Gastroesophageal sphincter (tissue), 4 donors: ENCODE data around the gene AGPAT3. TPM values are rescaled to one million over a fixed set of nuclear protein-coding genes. Genes with fewer than 3 reads are reported as not detected.

Experiments
- ATAC-seq: fragments of 150-250 bp; one replicate; pipeline ENCODE4 v1.9.1; 2016; ENCODE audit warnings: mild to moderate bottlenecking, moderate library complexity
- H3K27ac ChIP-seq, 4 donors: fragments of 200-600 bp; sonication (generic) in 3 of 4; 1 replicate in 3 of 4; 2 replicates in 1 of 4; pipeline ENCODE4 v1.5.1; 2016 to 2019
- H3K27me3 ChIP-seq: fragments of 200-600 bp; sonication (generic); one replicate; pipeline ENCODE4 v1.5.1; 2019
- H3K36me3 ChIP-seq, 2 donors: fragments of 200-600 bp; sonication (generic); one replicate each; pipeline ENCODE4 v1.5.1; 2019; ENCODE audit warnings: control low read depth in 1 of 2
- H3K4me1 ChIP-seq, 3 donors: fragments of 200-600 bp; sonication (generic); 1 replicate in 2 of 3; 2 replicates in 1 of 3; pipeline ENCODE4 v1.5.1; 2016 to 2019; ENCODE audit warnings: control low read depth in 2 of 3
- H3K4me3 ChIP-seq, 2 donors: fragments of 200-600 bp; sonication (generic); one replicate each; pipeline ENCODE4 v1.5.1; 2019; ENCODE audit warnings: mild to moderate bottlenecking in 1 of 2, moderate library complexity in 1 of 2
- H3K9me3 ChIP-seq, 3 donors: fragments of 200-600 bp; sonication (generic); one replicate each; pipeline ENCODE4 v1.5.1; 2017 to 2019; ENCODE audit warnings: control low read depth in 2 of 3
- EP300 ChIP-seq: sonication (generic); formaldehyde crosslinking; IDR thresholded peaks from one replicate; pipeline ENCODE4 v1.6.1; 2017; ENCODE audit warnings: antibody characterized with exemption, mild to moderate bottlenecking
- POLR2A ChIP-seq, 2 donors: fragments of 450-650 bp; IDR thresholded peaks; one replicate each; pipeline ENCODE4 v1.6.1; 2017; ENCODE audit warnings: antibody characterized with exemption in 2 of 2, mild to moderate bottlenecking in 2 of 2, moderate library complexity in 1 of 2
- POLR2AphosphoS5 ChIP-seq: sonication (generic); formaldehyde crosslinking; IDR thresholded peaks from one replicate; pipeline ENCODE4 v1.6.1; 2017; ENCODE audit warnings: antibody characterized with exemption
- WGBS, 2 donors: methylation state at CpG; one replicate each; pipeline ENCODE4 v1.1.5; 2018; ENCODE audit warnings: low coverage in 1 of 2; 5-methylcytosine and 5-hydroxymethylcytosine counted together
- total RNA-seq, 4 donors: library from RNA; depleted of rRNA; stranded (reverse); fragments of >200 nt; gene quantifications; one replicate each; pipeline ENCODE4 v1.1.0, GENCODE V29; 2016
- TF ChIP-seq, protein P1 (sequence below), 4 experiments: fragments of 200-600 bp in 2 of 4; fragments of 450-650 bp in 2 of 4; sonication (generic) in 1 of 4; IDR thresholded peaks; one replicate each; pipeline ENCODE4 v1.5.1; 2017 to 2019; ENCODE audit warnings: antibody characterized with exemption in 4 of 4, mild to moderate bottlenecking in 2 of 4, moderate library complexity in 2 of 4

AGPAT3 gene
- total RNA-seq, 4 donors from 2014 or later, result 27.1 to 46.9 (median 32.2) TPM

DNA sequence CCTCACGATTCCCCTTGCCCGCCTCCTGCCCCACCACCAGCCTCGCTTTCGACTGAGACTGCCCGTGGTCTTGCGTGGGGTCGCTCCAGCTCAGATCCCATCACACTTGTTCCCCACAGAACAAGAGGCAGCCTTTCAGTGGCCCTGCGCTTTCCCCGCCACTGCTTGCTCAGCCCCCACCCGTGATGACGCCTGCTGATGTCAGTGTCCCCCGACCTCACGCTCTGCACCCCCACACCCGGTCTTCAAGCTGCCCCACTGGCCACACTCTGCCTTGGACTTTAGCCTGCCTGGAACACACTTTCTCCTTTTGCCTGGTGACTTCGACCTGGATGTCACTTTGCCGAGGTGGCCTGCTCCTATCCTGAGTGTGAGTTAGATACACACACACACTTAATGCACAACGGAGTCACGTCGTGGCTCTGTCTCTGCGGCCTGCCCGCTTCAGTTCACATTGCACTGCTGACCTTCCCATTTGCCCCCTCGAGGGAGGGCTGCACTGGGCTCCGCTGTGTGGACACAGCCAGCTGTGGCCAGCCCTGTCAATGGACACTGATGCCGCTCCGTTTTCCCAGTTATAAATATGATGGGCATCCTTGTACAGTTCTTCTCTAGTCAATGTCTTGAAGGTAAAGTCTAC is 13.0 kb downstream of the AGPAT3 start:
- H3K27me3 ChIP-seq, result no peaks in the 10 kb centered on the region
- peaks cover 0 to 24% of the 10 kb centered on the region in 2 donors for H3K36me3 ChIP-seq
- TF ChIP-seq, protein P1, sequence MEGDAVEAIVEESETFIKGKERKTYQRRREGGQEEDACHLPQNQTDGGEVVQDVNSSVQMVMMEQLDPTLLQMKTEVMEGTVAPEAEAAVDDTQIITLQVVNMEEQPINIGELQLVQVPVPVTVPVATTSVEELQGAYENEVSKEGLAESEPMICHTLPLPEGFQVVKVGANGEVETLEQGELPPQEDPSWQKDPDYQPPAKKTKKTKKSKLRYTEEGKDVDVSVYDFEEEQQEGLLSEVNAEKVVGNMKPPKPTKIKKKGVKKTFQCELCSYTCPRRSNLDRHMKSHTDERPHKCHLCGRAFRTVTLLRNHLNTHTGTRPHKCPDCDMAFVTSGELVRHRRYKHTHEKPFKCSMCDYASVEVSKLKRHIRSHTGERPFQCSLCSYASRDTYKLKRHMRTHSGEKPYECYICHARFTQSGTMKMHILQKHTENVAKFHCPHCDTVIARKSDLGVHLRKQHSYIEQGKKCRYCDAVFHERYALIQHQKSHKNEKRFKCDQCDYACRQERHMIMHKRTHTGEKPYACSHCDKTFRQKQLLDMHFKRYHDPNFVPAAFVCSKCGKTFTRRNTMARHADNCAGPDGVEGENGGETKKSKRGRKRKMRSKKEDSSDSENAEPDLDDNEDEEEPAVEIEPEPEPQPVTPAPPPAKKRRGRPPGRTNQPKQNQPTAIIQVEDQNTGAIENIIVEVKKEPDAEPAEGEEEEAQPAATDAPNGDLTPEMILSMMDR (IDR thresholded peaks at IDR 0.05), result no peak
- no peak for TF ChIP-seq POLR2AphosphoS5
- no peak for TF ChIP-seq POLR2A (IDR thresholded peaks at IDR 0.05)
- no peak for TF ChIP-seq EP300
- no peak for ATAC-seq
- H3K27ac ChIP-seq, result no peak overlapping the region
- WGBS, 2 donors, result 93 to 94% methylated on average over 9 to 23 of the region's 25 CpGs
- H3K4me1 ChIP-seq, result peaks cover 0 to 56% (median 7%) of the 10 kb centered on the region in 3 donors
- H3K4me3 ChIP-seq, result no peak overlapping the region
- H3K9me3 ChIP-seq, result no peaks in the 10 kb centered on the region

DNA sequence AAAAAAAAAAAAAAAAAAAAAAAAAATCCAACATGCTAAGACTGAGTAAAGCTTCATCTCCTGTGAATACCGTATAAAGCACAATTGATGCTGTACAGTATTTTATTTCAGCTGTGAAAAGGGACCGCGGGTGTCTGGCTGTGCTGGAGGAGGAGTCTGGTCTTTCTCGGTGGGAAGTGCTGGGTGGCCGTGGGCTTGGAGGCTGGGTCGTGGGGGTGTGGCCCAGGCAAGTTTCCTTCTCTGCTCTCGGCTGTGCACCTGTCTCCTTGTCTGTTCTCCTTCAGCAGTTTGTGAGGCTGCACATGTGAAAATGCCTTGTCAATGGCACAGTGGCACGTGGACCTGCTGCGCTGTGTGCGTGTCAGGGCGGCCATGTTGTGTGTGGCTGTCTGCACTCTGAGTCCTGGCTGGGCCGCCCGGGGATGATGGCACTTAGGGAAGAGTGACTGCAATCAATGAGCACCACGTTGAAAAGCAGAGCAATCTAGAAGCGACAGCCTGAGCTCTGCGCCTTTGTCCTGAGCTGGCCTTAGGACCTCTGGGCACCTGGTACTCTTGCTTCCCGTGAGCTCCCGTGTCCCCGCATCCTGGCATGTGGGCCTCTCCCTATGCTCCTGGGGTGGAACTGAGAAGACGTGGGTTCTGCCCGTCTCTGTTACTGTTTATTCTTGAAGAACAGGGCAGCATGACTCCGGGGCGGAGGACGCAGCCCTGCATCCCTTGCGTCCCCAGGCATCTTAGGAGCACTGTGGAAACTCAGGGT is 14.5 kb downstream of the AGPAT3 start:
- H3K4me1 ChIP-seq, result peaks cover 0 to 64% (median 16%) of the 10 kb centered on the region in 3 donors
- peaks cover 0 to 19% of the 10 kb centered on the region in 2 donors for H3K36me3 ChIP-seq
- H3K27me3 ChIP-seq, result no peaks in the 10 kb centered on the region
- WGBS, 2 donors, result 86 to 89% methylated on average over 10 to 11 of the region's 25 CpGs
- no peak overlapping the region for H3K27ac ChIP-seq
- H3K9me3 ChIP-seq, result no peaks in the 10 kb centered on the region
- no peak for ATAC-seq
- no peak for TF ChIP-seq EP300
- TF ChIP-seq, protein P1 (IDR thresholded peaks at IDR 0.05), result no peak
- no peak for TF ChIP-seq POLR2A (IDR thresholded peaks at IDR 0.05)
- no peak for TF ChIP-seq POLR2AphosphoS5
- no peak overlapping the region for H3K4me3 ChIP-seq

DNA sequence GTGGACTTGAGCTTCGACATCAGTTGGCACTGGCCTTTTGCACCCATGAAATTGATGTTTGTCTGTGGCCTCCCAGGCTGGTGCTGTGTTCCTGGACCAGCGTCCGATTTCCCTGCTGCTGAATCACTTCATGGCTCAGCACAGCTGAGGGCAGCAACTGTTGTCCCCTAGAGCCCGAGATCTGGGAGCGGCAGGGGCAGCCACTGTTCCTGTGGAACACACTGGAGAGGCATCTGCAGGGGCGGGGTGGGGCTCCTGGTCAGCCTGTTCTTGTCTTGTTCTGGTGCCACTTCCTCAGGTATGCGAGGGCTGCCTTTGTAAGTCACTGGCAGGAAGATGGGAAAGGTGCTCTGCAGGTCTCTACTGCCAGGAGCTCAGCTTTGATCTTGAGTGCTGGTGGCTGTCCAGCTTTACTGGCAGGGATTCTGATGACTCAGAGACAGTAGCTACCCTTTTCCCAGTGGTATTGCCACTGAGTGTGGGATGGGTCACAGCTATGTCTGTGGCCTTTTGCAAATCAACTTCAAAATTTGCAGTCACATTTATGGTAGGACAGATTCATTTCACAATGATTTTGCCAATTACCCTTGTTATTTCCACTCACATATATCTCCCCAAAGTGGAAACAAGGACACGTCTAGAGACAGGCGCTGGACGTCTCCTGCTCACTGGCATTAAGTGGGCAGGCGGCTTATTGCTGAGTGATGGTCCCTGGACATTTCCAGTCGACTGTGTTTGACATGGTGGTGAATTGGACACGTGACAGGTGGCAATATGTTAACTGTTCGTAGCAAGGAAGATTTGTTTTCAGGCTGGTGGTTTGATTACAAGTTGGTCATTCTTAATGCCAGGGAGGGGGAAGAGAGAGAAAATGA is 15.3 kb downstream of the AGPAT3 start:
- H3K27me3 ChIP-seq, result no peaks in the 10 kb centered on the region
- H3K4me3 ChIP-seq, result no peak overlapping the region
- 65 to 72% methylated on average over 2 to 9 of the region's 14 CpGs for WGBS, 2 donors
- no peak for ATAC-seq
- peaks cover 0 to 17% of the 10 kb centered on the region in 2 donors for H3K36me3 ChIP-seq
- H3K4me1 ChIP-seq, result peaks cover 0 to 68% (median 16%) of the 10 kb centered on the region in 3 donors
- TF ChIP-seq POLR2A (IDR thresholded peaks at IDR 0.05) (no peak), POLR2AphosphoS5 (no peak), EP300 (no peak)
- TF ChIP-seq, protein P1 (IDR thresholded peaks at IDR 0.05), result no peak
- H3K9me3 ChIP-seq, result no peaks in the 10 kb centered on the region
- H3K27ac ChIP-seq, result no peak overlapping the region

DNA sequence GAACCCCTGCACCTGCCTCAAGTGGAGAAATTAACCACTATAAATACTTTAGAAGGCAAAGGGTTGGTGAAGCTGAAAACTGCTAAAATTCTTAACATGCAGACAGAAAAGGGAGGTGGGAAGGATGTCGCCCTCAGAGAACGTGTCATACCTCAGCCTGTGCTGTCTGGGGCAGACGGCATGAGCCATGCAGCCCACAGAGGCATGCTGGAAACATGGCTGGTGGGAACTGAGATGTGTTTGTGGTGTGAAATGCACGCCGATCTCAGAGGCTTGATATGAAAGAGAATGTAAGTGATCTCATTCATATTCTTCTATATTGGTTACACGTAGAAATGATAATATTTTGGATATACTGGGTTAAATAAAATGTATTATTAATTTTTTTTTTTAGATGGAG is 16.3 kb downstream of the AGPAT3 start:
- Histone ChIP-seq H3K4me1 (peaks cover 0 to 77% (median 16%) of the 10 kb centered on the region in 3 donors), H3K27me3 (no peaks in the 10 kb centered on the region), H3K4me3 (no peak overlapping the region), H3K36me3 (peaks cover 0 to 13% of the 10 kb centered on the region in 2 donors), H3K9me3 (no peaks in the 10 kb centered on the region), H3K27ac (no peak overlapping the region)
- WGBS, 2 donors, result 91 to 93% methylated on average over 6 of the region's 6 CpGs
- TF ChIP-seq EP300, result no peak
- TF ChIP-seq POLR2AphosphoS5, result no peak
- TF ChIP-seq, protein P1 (IDR thresholded peaks at IDR 0.05), result no peak
- no peak for TF ChIP-seq POLR2A (IDR thresholded peaks at IDR 0.05)
- no peak for ATAC-seq
